ENCODE measurements around the gene SLC25A51.

Gene SLC25A51

GRCh38 chr9:37920471-37921167 is 16.7 kb upstream of the SLC25A51 start:
- no peaks in the 10 kb centered on the region for H3K27me3 ChIP-seq (ENCODE audit: low read length)
- no peaks in the 10 kb centered on the region for H3K36me3 ChIP-seq (ENCODE audit: low read length)
- no peaks in the 10 kb centered on the region for H4K20me1 ChIP-seq (ENCODE audit: low read depth, low read length)
- TF ChIP-seq CTCF (IDR thresholded peaks at IDR 0.05; ENCODE audit: insufficient read depth, low read length, poor library complexity, severe bottlenecking) (no peak), EZH2phosphoT487 (conservative IDR thresholded peaks at IDR 0.05; ENCODE audit: low read length) (no peak)
- no peak overlapping the region for H3K9ac ChIP-seq (ENCODE audit: low read length)
- H3K79me2 ChIP-seq (ENCODE audit: insufficient read depth, low read length): no peaks in the 10 kb centered on the region
- H3K9me2 ChIP-seq (replicated peaks; ENCODE audit: insufficient read depth, low read length): no peaks in the 10 kb centered on the region
- no peak overlapping the region for H2AFZ ChIP-seq (ENCODE audit: low read depth, low read length, severe bottlenecking)
- H3K4me2 ChIP-seq (ENCODE audit: low read depth, low read length, poor library complexity, severe bottlenecking): no peak overlapping the region
- H3K4me3 ChIP-seq (ENCODE audit: insufficient read depth, low read length, poor library complexity, severe bottlenecking): no peak overlapping the region
- H3F3A ChIP-seq (ENCODE audit: insufficient read depth): no peaks in the 10 kb centered on the region
- H3K9me3 ChIP-seq (ENCODE audit: insufficient read depth, low read length): no peaks in the 10 kb centered on the region
- H3K27ac ChIP-seq (ENCODE audit: low read depth, low read length): no peak overlapping the region

DNA sequence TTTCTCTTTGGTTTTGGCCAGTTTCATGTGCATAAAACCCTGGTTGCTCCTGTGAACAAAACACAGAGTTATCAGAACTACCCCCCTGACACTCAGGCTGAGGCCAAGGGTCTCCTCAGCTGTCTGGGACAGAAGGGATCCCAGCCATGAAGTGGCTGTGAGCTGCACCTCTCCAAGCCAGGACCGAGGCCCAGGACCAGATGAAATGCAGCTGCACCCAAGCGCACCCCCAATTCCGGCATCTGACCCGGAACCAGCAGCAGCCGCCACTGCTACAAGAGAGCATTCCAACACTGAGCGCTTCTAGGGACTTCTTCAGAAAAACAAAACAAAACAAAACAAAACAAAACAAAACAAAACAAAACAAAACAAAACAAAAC is 16.0 kb upstream of the SLC25A51 start:
- no peak overlapping the region for H3K9ac ChIP-seq (ENCODE audit: low read length)

DNA sequence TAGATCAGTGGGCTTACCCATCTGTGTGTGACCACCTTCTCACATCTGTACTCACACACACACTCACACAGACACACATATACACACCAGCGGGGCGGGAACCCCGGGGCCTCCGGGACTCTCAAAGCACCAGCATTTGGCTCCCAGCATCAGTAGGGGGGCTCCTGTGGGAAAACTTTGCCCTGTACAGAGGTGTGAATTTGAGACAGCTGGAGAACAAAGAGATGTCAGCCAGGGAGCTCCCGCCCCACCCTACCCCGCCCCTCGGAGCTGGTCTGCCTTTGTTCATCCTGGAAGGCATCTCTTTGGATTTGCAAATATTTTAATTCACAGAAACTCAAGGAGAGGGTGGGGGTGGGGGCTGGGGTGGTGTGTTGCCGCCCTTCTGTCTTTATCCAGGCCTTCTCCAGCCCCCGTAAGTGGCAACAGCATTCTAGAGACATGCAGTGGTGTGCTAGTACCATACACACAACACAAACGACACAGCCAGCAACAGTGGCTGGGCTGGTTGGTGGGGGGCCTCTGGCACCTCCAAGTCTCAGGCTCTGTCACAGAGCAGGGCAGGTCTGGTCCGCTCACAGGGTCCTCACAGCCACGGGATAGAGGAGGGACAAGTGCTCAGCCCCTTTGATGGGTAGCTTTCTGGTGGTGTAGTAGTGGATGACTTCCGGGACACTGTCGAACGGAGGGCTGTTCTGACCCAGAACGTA is 15.5 kb upstream of the SLC25A51 start:
- H3K9me2 ChIP-seq (replicated peaks; ENCODE audit: insufficient read depth, low read length): no peaks in the 10 kb centered on the region
- TF ChIP-seq EZH2phosphoT487 (conservative IDR thresholded peaks at IDR 0.05; ENCODE audit: low read length) (no peak), CTCF (IDR thresholded peaks at IDR 0.05; ENCODE audit: insufficient read depth, low read length, poor library complexity, severe bottlenecking) (no peak)
- no peaks in the 10 kb centered on the region for H3K27me3 ChIP-seq (ENCODE audit: low read length)
- no peaks in the 10 kb centered on the region for H3K9me3 ChIP-seq (ENCODE audit: insufficient read depth, low read length)
- H3K36me3 ChIP-seq (ENCODE audit: low read length): no peaks in the 10 kb centered on the region
- no peak overlapping the region for H3K4me3 ChIP-seq (ENCODE audit: insufficient read depth, low read length, poor library complexity, severe bottlenecking)
- H3K9ac ChIP-seq (ENCODE audit: low read length): no peak overlapping the region
- no peaks in the 10 kb centered on the region for H3F3A ChIP-seq (ENCODE audit: insufficient read depth)
- H3K79me2 ChIP-seq (ENCODE audit: insufficient read depth, low read length): no peaks in the 10 kb centered on the region
- no peak overlapping the region for H3K27ac ChIP-seq (ENCODE audit: low read depth, low read length)
- no peak overlapping the region for H2AFZ ChIP-seq (ENCODE audit: low read depth, low read length, severe bottlenecking)
- no peaks in the 10 kb centered on the region for H4K20me1 ChIP-seq (ENCODE audit: low read depth, low read length)
- H3K4me2 ChIP-seq (ENCODE audit: low read depth, low read length, poor library complexity, severe bottlenecking): no peak overlapping the region

More for the DNA sequence above, 16.0 kb upstream of the SLC25A51 start:
- H3K27ac ChIP-seq (ENCODE audit: low read depth, low read length): no peak overlapping the region
- no peak for TF ChIP-seq CTCF (IDR thresholded peaks at IDR 0.05; ENCODE audit: insufficient read depth, low read length, poor library complexity, severe bottlenecking)
- no peak for TF ChIP-seq EZH2phosphoT487 (conservative IDR thresholded peaks at IDR 0.05; ENCODE audit: low read length)
- no peak overlapping the region for H3K4me2 ChIP-seq (ENCODE audit: low read depth, low read length, poor library complexity, severe bottlenecking)
- H3F3A ChIP-seq (ENCODE audit: insufficient read depth): no peaks in the 10 kb centered on the region
- H3K9me2 ChIP-seq (replicated peaks; ENCODE audit: insufficient read depth, low read length): no peaks in the 10 kb centered on the region
- no peaks in the 10 kb centered on the region for H3K36me3 ChIP-seq (ENCODE audit: low read length)
- H2AFZ ChIP-seq (ENCODE audit: low read depth, low read length, severe bottlenecking): no peak overlapping the region
- H3K79me2 ChIP-seq (ENCODE audit: insufficient read depth, low read length): no peaks in the 10 kb centered on the region
- H3K9me3 ChIP-seq (ENCODE audit: insufficient read depth, low read length): no peaks in the 10 kb centered on the region
- no peaks in the 10 kb centered on the region for H4K20me1 ChIP-seq (ENCODE audit: low read depth, low read length)
- H3K4me3 ChIP-seq (ENCODE audit: insufficient read depth, low read length, poor library complexity, severe bottlenecking): no peak overlapping the region
- H3K27me3 ChIP-seq (ENCODE audit: low read length): no peaks in the 10 kb centered on the region

Data from SU-DHL-6 (cell line).